Fibroblast of lung (primary cell): ENCODE results near the gene TRIM40.

Source experiments
- EZH2 ChIP-seq: IDR thresholded peaks from 2 replicates; pipeline ENCODE4 v1.5.1; 2012; ENCODE audit warnings: low read length, control low read depth, mild to moderate bottlenecking; ENCODE audit errors: missing control alignments
- TF ChIP-seq, protein P1 (sequence below), 2 donors: IDR thresholded peaks in 1 of 2; conservative IDR thresholded peaks in 1 of 2; 1 replicate in 1 of 2; 2 replicates in 1 of 2; pipeline ENCODE4 v1.5.1; 2011 to 2012; ENCODE audit warnings: low read length in 2 of 2, control low read depth in 1 of 2, inconsistent platforms in 1 of 2, low read depth in 1 of 2, mild to moderate bottlenecking in 1 of 2

DNA sequence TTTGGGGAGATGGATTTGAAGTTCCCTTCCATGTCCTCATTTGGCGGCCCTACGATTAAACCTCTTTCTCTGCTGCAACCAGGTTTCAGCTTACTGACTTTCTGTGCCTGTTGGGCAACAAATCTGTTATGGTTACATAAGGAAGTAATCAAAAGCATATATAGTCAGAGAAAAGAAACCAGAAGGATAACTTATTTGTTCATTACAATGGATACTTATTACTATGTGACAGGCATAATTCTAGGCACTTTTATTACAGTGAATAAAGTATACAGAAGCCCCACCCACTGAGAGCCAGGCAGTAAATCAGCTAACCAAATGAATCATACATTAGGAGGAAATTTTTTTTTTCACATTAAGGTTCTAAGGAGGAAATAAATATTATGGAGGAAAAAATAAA is 13.4 kb upstream of the TRIM40 start:
- TF ChIP-seq, protein P1, sequence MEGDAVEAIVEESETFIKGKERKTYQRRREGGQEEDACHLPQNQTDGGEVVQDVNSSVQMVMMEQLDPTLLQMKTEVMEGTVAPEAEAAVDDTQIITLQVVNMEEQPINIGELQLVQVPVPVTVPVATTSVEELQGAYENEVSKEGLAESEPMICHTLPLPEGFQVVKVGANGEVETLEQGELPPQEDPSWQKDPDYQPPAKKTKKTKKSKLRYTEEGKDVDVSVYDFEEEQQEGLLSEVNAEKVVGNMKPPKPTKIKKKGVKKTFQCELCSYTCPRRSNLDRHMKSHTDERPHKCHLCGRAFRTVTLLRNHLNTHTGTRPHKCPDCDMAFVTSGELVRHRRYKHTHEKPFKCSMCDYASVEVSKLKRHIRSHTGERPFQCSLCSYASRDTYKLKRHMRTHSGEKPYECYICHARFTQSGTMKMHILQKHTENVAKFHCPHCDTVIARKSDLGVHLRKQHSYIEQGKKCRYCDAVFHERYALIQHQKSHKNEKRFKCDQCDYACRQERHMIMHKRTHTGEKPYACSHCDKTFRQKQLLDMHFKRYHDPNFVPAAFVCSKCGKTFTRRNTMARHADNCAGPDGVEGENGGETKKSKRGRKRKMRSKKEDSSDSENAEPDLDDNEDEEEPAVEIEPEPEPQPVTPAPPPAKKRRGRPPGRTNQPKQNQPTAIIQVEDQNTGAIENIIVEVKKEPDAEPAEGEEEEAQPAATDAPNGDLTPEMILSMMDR (conservative IDR thresholded peaks at IDR 0.05 in 1 of 2, IDR thresholded peaks at IDR 0.05 in 1 of 2; ENCODE audit: low read depth in 1 of 2, low read length in 2 of 2), result no peak
- TF ChIP-seq EZH2, result no peak
